ENCODE data around the gene SYCP2. TPM values are rescaled to one million over a fixed set of nuclear protein-coding genes. Genes with fewer than 3 reads are reported as not detected.

The SYCP2 gene
- total RNA-seq, 3 donors from 2014 or later, result 4.5 to 30.1 (median 12.5) TPM

DNA sequence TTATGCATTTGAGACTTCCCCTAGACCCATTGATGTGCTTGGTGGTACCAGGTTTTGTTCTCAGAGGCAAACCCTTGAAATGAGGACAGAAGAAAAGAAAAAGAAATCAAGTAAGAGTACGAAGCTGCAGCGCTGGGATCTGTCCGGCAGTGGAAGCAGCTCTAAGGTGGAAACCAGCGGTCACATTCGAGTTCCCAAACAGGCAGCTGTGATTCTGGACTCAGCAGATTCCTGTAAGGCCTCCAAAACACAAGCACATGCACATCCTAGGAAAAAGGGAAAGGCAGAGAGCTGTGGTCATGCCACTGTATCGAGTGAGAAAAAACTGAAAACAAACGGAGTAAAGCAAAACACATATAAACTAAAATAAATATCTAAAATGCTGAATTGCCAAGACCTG, 11.3 kb upstream of the SYCP2 start:
- Histone ChIP-seq H3K36me3 (no peaks in the 10 kb centered on the region), H3K27ac (no peak overlapping the region), H3K9me3 (no peaks in the 10 kb centered on the region), H3K4me3 (no peak overlapping the region), H3K4me1 (peaks cover 0 to 8% of the 10 kb centered on the region in 2 donors), H3K27me3 (no peaks in the 10 kb centered on the region)
- no peak for TF ChIP-seq POLR2A (IDR thresholded peaks at IDR 0.05)
- TF ChIP-seq POLR2AphosphoS5 (IDR thresholded peaks at IDR 0.05), result no peak
- TF ChIP-seq, protein P1, sequence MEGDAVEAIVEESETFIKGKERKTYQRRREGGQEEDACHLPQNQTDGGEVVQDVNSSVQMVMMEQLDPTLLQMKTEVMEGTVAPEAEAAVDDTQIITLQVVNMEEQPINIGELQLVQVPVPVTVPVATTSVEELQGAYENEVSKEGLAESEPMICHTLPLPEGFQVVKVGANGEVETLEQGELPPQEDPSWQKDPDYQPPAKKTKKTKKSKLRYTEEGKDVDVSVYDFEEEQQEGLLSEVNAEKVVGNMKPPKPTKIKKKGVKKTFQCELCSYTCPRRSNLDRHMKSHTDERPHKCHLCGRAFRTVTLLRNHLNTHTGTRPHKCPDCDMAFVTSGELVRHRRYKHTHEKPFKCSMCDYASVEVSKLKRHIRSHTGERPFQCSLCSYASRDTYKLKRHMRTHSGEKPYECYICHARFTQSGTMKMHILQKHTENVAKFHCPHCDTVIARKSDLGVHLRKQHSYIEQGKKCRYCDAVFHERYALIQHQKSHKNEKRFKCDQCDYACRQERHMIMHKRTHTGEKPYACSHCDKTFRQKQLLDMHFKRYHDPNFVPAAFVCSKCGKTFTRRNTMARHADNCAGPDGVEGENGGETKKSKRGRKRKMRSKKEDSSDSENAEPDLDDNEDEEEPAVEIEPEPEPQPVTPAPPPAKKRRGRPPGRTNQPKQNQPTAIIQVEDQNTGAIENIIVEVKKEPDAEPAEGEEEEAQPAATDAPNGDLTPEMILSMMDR (IDR thresholded peaks at IDR 0.05), result no peak
- no peak for DNase-seq (ENCODE audit: low spot score in 2 of 2)
- intact Hi-C loops (cut with DNase I; ENCODE audit: low total_unique reads), result no loop called here

DNA sequence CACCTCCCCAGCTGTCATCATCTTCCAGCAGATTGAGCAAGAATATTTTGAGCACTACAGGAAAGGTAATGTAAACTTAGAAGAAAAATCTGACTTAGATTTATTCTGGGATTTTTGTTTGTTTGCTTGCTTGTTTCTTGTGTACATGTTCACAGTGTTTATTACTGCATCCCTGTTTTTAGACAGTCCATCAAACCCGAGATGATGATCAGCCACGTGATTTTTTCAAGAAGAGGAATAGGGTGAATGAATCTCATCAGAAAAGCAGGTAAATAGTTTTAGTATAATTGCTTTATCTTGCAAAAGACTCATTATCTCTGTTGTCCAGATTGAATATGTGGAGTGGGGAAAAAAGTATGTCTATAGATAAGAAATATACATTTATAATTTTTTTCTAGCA, 8.8 kb upstream of the SYCP2 start:
- Histone ChIP-seq H3K36me3 (no peaks in the 10 kb centered on the region), H3K4me3 (no peak overlapping the region), H3K27me3 (no peaks in the 10 kb centered on the region), H3K9me3 (no peaks in the 10 kb centered on the region), H3K27ac (no peak overlapping the region), H3K4me1 (peaks cover 8 to 14% of the 10 kb centered on the region in 2 donors)
- intact Hi-C loops (cut with DNase I; ENCODE audit: low total_unique reads), result no loop called here
- TF ChIP-seq POLR2AphosphoS5 (IDR thresholded peaks at IDR 0.05), result no peak
- TF ChIP-seq, protein P1 (IDR thresholded peaks at IDR 0.05), result no peak
- TF ChIP-seq POLR2A (IDR thresholded peaks at IDR 0.05), result no peak
- no peak for DNase-seq (ENCODE audit: low spot score in 2 of 2)

DNA sequence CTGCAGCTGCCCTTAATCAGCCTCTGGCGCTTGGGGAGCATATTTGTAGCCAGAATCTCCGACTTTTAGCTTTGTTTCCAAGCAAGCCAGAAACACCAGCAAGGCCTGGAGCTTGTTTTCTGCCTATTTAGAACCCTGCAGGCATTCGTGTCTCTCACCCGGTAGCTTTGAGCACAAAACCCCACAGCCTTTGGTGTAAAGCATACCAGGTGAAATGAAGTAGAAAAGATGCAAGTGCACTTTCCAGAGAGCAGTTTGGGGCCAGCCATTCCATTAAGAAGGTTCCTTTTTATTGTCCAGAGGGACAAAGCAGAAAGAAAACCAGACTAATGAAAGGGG, 7.5 kb upstream of the SYCP2 start:
- Histone ChIP-seq H3K27me3 (no peaks in the 10 kb centered on the region), H3K27ac (peak overlapping the region; percentile 95 to 98), H3K36me3 (no peaks in the 10 kb centered on the region), H3K4me1 (peaks cover 8 to 14% of the 10 kb centered on the region in 2 donors), H3K9me3 (no peaks in the 10 kb centered on the region), H3K4me3 (peak overlapping the region; percentile 59 to 89 (median 79))
- intact Hi-C loops (cut with DNase I; ENCODE audit: low total_unique reads), result no loop called here
- DNase-seq (ENCODE audit: low spot score in 2 of 2), result no peak
- no peak for TF ChIP-seq POLR2AphosphoS5 (IDR thresholded peaks at IDR 0.05)

DNA sequence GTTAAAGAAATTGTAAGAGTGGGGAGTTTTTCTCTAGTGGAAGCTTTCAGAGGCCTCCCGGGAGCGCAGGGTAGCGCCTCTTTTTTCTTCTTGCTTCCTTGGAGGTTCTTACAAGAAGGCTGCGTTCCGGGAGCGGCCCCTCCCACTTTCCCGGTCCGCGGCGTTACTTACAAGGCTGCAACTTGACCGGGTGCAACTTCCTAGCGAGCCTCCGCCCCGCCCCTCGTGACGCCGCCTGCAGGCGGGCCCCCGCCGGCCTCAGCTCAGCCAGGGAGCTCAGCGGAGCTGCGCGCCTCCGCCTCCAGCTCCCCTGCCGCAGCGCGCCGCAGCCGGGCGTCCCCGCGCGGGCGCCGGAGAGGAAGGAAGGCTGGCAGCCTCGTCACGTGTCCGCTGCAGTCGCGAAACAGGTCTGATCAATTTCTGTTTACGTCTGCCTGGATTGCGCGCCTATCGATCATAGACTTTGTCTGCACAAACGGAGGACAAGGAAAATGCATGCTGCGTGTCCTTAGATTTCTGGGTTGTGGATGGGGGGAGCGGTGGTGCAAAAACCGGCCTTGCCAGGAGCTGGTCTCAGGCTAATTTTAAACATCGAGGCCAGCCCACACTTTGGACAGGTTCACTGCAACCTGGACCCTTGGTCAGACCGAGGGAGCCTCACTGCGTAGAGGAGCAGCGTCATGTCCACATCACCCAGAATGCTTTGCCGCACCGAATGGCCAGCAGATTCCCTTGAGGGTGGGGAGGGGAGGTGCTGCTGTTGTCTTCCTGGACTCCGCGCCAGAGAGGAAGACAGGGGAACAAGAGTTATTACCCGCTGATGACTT, 6.9 kb upstream of the SYCP2 start, which contains the start of the genes FAM217B and PPP1R3D:
Gene FAM217B, plus strand, starts transcription at position 261 of the 827 bp plus-strand sequence. CDS start 3,555 bp downstream, outside the sequence.
Gene PPP1R3D, minus strand, starts transcription at position 177 of the 827 bp plus-strand sequence. CDS start 374 bp downstream, outside the sequence.
- Histone ChIP-seq H3K27ac (peak within 1 kb of the TSS; percentile 95 to 98), H3K9me3 (no peaks in the 10 kb centered on the region), H3K4me3 (peak within 1 kb of the TSS; percentile 59 to 89 (median 79)), H3K27me3 (no peaks in the 10 kb centered on the region), H3K36me3 (no peaks in the 10 kb centered on the region), H3K4me1 (peaks cover 8 to 14% of the 10 kb centered on the region in 2 donors)
- peak; percentile 98 for DNase-seq (ENCODE audit: low spot score in 2 of 2)
- TF ChIP-seq, protein P1 (IDR thresholded peaks at IDR 0.05), result peak in 1 of 3 donors; percentile 14
- TF ChIP-seq POLR2A (IDR thresholded peaks at IDR 0.05) (no peak), POLR2AphosphoS5 (IDR thresholded peaks at IDR 0.05) (peak; percentile 65 to 80 (median 72))
- intact Hi-C loops (cut with DNase I; ENCODE audit: low total_unique reads), result no loop called here

DNA sequence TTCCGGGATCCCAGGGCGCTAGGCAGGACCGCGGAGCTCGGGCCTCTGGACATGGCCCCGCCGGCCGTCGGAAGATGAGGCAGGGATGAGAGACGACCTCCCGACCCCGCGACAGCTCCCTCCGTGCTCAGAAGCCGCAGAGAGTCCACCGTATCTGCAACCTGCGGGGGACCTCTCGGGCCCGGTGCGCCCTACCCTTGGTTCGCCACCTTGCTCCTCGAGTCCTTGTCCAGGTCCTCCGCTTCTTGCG, 6.4 kb upstream of the SYCP2 start:
- Histone ChIP-seq H3K9me3 (no peaks in the 10 kb centered on the region), H3K4me3 (peak overlapping the region; percentile 59 to 89 (median 79)), H3K27me3 (no peaks in the 10 kb centered on the region), H3K36me3 (no peaks in the 10 kb centered on the region), H3K27ac (peak overlapping the region; percentile 95 to 98), H3K4me1 (peaks cover 8 to 14% of the 10 kb centered on the region in 2 donors)
- intact Hi-C loops (cut with DNase I; ENCODE audit: low total_unique reads), result no loop called here
- DNase-seq (ENCODE audit: low spot score in 2 of 2), result no peak
- TF ChIP-seq POLR2A (IDR thresholded peaks at IDR 0.05), result no peak

DNA sequence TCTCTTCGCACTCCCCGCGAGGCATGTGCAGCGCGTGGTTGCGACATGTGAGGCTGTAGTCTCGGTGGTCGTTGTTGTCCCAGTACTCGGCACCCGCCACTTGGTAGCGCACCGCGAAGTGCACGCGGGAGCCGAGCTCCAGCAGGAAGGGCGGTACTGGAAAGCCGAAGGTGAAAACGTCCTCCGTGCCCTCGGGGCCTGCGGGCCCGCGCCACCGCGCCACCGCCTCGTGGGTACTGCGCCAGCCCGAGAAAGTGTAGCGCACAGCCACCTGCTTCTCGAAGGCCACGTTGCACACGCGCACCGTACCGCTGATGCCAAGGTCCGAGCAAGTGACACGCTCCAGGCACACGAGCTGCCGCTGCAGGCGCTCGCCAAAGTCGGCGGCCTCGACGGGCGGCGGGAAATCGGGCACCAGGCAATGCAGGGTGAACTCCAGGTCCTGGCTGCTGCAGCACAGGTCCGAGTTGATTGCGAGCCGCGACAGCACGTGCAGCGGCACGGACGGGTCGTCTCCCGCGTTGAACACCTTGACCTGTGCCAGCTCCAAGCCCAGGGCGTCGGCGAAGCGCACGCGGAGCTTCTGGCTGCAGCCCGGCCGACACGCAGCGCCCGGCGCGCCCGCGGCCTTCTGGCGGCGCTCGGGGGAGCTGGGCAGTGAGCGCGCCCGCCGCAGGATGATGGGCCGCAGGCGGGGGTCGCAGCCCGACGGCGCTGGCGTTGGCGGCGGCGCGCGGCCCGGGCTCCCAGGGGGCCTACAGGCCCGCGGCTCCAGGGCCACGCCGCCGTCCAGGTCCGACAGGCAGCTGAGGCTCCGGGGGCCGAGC, 5.8 kb upstream of the SYCP2 start:
- intact Hi-C loops (cut with DNase I; ENCODE audit: low total_unique reads), result no loop called here
- H3K9me3 ChIP-seq, result no peaks in the 10 kb centered on the region
- no peaks in the 10 kb centered on the region for H3K27me3 ChIP-seq
- H3K4me1 ChIP-seq, result peaks cover 8 to 14% of the 10 kb centered on the region in 2 donors
- H3K36me3 ChIP-seq, result no peaks in the 10 kb centered on the region
- H3K4me3 ChIP-seq, result peak overlapping the region; percentile 59 to 89 (median 79)
- H3K27ac ChIP-seq, result peak overlapping the region; percentile 95 to 98
- DNase-seq (ENCODE audit: low spot score in 2 of 2), result no peak
- TF ChIP-seq, protein P1 (IDR thresholded peaks at IDR 0.05), result no peak
- TF ChIP-seq POLR2A (IDR thresholded peaks at IDR 0.05) (no peak), POLR2AphosphoS5 (IDR thresholded peaks at IDR 0.05) (no peak)
